PC-3 (cell line): ENCODE results near the gene LCNL1. TPM values are rescaled to one million over a fixed set of nuclear protein-coding genes. Genes with fewer than 3 reads are reported as not detected.

Experiments used
- ATAC-seq: fragments of 200-7000 bp; cut with Tn5 transposase; 2 replicates; pipeline ENCODE4 v1.9.1; 2020; ENCODE audit warnings: mild to moderate bottlenecking, moderate library complexity
- BruUV-seq: library from RNA; stranded (reverse); fragments of 400-500 nt; replicated peaks from 2 replicates; lab custom pipeline; 2021; lab: Mats Ljungman, UMichigan
- CTCF ChIA-PET: fragments of 300-600 bp; sonication (Branson Sonifier 250); formaldehyde crosslinking; loops from one replicate; lab custom pipeline; 2022; ENCODE audit warnings: antibody characterized with exemption; lab: Charles Lee
- POLR2A ChIA-PET: fragments of 300-600 bp; sonication (Branson Sonifier 250); formaldehyde crosslinking; loops from one replicate; lab custom pipeline; 2022; ENCODE audit warnings: antibody characterized with exemption; ENCODE audit not compliant: unreplicated experiment; lab: Charles Lee
- DNase-seq: peaks from one replicate; pipeline ENCODE4 v3.0.0-alpha.2; 2015
- H2AFZ ChIP-seq: fragments of 300-600 bp; sonication (generic); 2 replicates; pipeline ENCODE4 v1.6.0; 2016; ENCODE audit warnings: antibody characterized with exemption, low read length
- H3F3A ChIP-seq: fragments of 300-600 bp; sonication (generic); one replicate; pipeline ENCODE4 v1.6.0; 2017; ENCODE audit warnings: antibody characterized with exemption, low read length, control low read depth, mild to moderate bottlenecking; ENCODE audit not compliant: unreplicated experiment
- H3K27ac ChIP-seq: fragments of 300-600 bp; sonication (generic); 2 replicates; pipeline ENCODE4 v1.5.1; 2016; ENCODE audit warnings: mild to moderate bottlenecking, low read length
- H3K27me3 ChIP-seq: fragments of 300-600 bp; sonication (generic); 2 replicates; pipeline ENCODE4 v1.6.1; 2016; ENCODE audit warnings: low read length, mixed read lengths
- H3K36me3 ChIP-seq: fragments of 300-600 bp; sonication (generic); 2 replicates; pipeline ENCODE4 v1.6.1; 2016; ENCODE audit warnings: low read depth, mixed run types, low read length, mixed read lengths
- H3K4me1 ChIP-seq: fragments of 300-600 bp; sonication (generic); 2 replicates; pipeline ENCODE4 v1.5.1; 2016; ENCODE audit warnings: low read length; ENCODE audit not compliant: insufficient read depth
- H3K4me2 ChIP-seq: fragments of 300-600 bp; sonication (generic); 2 replicates; pipeline ENCODE4 v1.6.0; 2016; ENCODE audit warnings: low read length
- H3K4me3 ChIP-seq: fragments of 300-600 bp; sonication (generic); 2 replicates; pipeline ENCODE4 v1.5.1; 2016; ENCODE audit warnings: mild to moderate bottlenecking, low read length, mixed read lengths
- H3K79me2 ChIP-seq: fragments of 300-600 bp; sonication (generic); 2 replicates; pipeline ENCODE4 v1.6.1; 2017; ENCODE audit warnings: low read length, mixed read lengths
- H3K9ac ChIP-seq: fragments of 300-600 bp; sonication (generic); 2 replicates; pipeline ENCODE4 v1.6.0; 2016; ENCODE audit warnings: mild to moderate bottlenecking, low read length
- H3K9me2 ChIP-seq: fragments of 300-600 bp; sonication (generic); replicated peaks from 2 replicates; pipeline ENCODE4 v1.6.1; 2016; ENCODE audit warnings: mixed run types, low read length, mixed read lengths
- H3K9me3 ChIP-seq: fragments of 300-600 bp; sonication (generic); 2 replicates; pipeline ENCODE4 v1.6.1; 2016; ENCODE audit warnings: low read length, mixed read lengths
- H4K20me1 ChIP-seq: fragments of 300-600 bp; sonication (generic); 2 replicates; pipeline ENCODE4 v1.6.1; 2016; ENCODE audit warnings: low read length, mixed read lengths
- EZH2 ChIP-seq: fragments of 300-600 bp; sonication (generic); IDR thresholded peaks from one replicate; pipeline ENCODE4 v1.6.1; 2017; ENCODE audit warnings: antibody characterized with exemption, mild to moderate bottlenecking, low read length; ENCODE audit not compliant: unreplicated experiment
- EZH2phosphoT487 ChIP-seq: fragments of 300-600 bp; sonication (generic); IDR thresholded peaks from 2 replicates; pipeline ENCODE4 v1.6.1; 2018; ENCODE audit warnings: mild to moderate bottlenecking, antibody characterized with exemption, low read length, borderline replicate concordance
- intact Hi-C: fragments of 100-400 bp; cut with micrococcal nuclease; formaldehyde crosslinking; loops from 2 replicates; pipeline ENCODE4 v1.9.0; 2023
- total RNA-seq: library from RNA; depleted of rRNA; stranded (reverse); fragments of >200 nt; gene quantifications from 2 replicates; pipeline ENCODE4 v1.2.3, GENCODE V29; 2014
- TF ChIP-seq, protein P1 (sequence below): fragments of 300-600 bp; sonication (generic); conservative IDR thresholded peaks from 2 replicates; pipeline ENCODE4 v1.5.1; 2017; ENCODE audit warnings: antibody characterized with exemption, low read depth, mild to moderate bottlenecking, low read length

The LCNL1 gene
- total RNA-seq, 1 experiment from 2014 or later, result not detected

DNA sequence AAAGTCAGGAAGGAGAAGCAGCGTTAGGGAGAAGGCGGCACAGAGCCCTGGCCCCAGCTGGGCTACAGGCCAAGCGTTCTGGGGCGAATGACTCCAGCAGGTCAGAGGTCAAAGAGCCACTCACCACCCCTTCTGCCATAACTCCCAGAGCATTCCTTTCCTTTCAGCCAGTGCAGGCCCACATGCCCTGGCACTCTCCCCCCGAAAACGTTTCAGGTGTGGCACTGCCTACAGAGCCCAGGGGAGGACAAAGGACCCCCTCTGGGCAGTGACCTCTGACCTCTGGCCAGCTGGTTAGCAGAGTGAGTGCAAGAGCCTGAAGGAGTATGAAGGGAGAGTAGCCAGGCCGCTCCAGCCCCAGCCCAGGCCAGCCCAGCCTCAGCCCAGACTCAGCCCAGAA is 40.4 kb downstream of the LCNL1 start:
- H3K9ac ChIP-seq, result no peak overlapping the region

DNA sequence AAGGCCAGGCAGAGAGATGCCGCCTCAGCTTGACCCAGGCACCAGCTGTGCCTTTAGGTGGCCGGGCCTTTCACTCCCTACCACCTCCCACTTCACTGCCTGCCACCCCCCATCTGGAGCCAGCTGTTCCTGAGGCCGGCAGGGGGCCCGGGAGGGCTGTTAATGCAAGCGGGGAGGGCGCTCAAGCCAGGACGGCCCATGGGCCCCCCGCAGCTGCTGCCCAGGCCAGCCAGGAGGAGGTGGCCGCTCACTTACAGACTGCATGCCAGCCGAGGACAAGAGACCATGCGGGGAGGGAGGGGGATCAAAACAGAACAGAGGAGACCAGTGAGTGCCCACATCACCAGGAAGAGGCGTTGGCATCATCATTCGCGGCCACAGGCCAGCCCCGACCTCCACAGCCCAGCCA is 40.8 kb downstream of the LCNL1 start:
- Histone ChIP-seq H3K27ac (no peak overlapping the region), H3K4me3 (no peak overlapping the region), H3K27me3 (no peaks in the 10 kb centered on the region), H3K9me2 (no peaks in the 10 kb centered on the region), H3K4me2 (no peak overlapping the region), H3K79me2 (peaks cover 12% of the 10 kb centered on the region; the same call in 1 of the 2 replicates), H3F3A (no peaks in the 10 kb centered on the region), H3K9me3 (no peaks in the 10 kb centered on the region), H3K9ac (no peak overlapping the region), H4K20me1 (no peaks in the 10 kb centered on the region), H2AFZ (no peak overlapping the region), H3K4me1 (peaks cover 12% of the 10 kb centered on the region; the same call in 1 of the 2 replicates), H3K36me3 (no peaks in the 10 kb centered on the region)
- ChIA-PET POLR2A (no interaction called here), CTCF (no interaction called here)
- DNase-seq (no peak), ATAC-seq (no peak)
- no TSS peak for BruUV-seq
- no peak for TF ChIP-seq EZH2
- TF ChIP-seq, protein P1, sequence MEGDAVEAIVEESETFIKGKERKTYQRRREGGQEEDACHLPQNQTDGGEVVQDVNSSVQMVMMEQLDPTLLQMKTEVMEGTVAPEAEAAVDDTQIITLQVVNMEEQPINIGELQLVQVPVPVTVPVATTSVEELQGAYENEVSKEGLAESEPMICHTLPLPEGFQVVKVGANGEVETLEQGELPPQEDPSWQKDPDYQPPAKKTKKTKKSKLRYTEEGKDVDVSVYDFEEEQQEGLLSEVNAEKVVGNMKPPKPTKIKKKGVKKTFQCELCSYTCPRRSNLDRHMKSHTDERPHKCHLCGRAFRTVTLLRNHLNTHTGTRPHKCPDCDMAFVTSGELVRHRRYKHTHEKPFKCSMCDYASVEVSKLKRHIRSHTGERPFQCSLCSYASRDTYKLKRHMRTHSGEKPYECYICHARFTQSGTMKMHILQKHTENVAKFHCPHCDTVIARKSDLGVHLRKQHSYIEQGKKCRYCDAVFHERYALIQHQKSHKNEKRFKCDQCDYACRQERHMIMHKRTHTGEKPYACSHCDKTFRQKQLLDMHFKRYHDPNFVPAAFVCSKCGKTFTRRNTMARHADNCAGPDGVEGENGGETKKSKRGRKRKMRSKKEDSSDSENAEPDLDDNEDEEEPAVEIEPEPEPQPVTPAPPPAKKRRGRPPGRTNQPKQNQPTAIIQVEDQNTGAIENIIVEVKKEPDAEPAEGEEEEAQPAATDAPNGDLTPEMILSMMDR, result no peak
- no peak for TF ChIP-seq EZH2phosphoT487
- intact Hi-C loops, result no loop called here

More for the DNA sequence above, 40.4 kb downstream of the LCNL1 start:
- no peaks in the 10 kb centered on the region for H3K36me3 ChIP-seq
- no peaks in the 10 kb centered on the region for H3K9me2 ChIP-seq
- H4K20me1 ChIP-seq, result no peaks in the 10 kb centered on the region
- no peak for DNase-seq
- H3K4me1 ChIP-seq, result peaks cover 10% of the 10 kb centered on the region; the same call in 1 of the 2 replicates
- no peak for ATAC-seq
- no peaks in the 10 kb centered on the region for H3K27me3 ChIP-seq
- ChIA-PET POLR2A (no interaction called here), CTCF (no interaction called here)
- no peaks in the 10 kb centered on the region for H3F3A ChIP-seq
- peaks cover 12% of the 10 kb centered on the region; the same call in 1 of the 2 replicates for H3K79me2 ChIP-seq
- no TSS peak for BruUV-seq
- no peak overlapping the region for H3K27ac ChIP-seq
- H2AFZ ChIP-seq, result no peak overlapping the region
- no peak overlapping the region for H3K4me2 ChIP-seq
- no peaks in the 10 kb centered on the region for H3K9me3 ChIP-seq
- H3K4me3 ChIP-seq, result no peak overlapping the region
- intact Hi-C loops, result no loop called here
- TF ChIP-seq, protein P1, result no peak
- no peak for TF ChIP-seq EZH2
- no peak for TF ChIP-seq EZH2phosphoT487

DNA sequence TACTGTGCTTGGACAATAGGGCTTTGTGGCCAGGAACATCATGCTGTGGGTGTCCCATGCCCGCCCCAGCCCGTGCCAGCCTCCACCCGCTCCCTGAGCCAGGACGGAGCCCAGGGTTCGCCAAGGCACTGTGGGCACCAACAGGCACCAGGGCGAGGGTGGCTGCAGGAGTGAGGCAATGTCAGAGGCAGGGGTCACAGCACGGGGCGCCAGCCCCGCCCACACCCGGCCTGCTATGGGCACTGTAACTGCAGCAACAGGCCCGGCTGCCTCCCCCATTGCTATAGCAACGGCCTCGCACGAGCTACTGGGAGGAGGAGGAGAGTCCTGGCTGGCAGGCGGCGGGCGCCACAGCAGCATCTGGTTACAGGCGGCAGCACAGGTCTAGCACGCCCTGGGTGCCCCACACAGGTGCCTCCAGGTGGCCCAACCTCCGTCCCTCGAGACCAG is 42.7 kb downstream of the LCNL1 start:
- DNase-seq, result no peak
- CTCF ChIA-PET, result interaction anchor here (0.6 kb wide), 1 partner anchor 102 kb away, joined by 5 read pairs; no protein-coding TSS in a partner anchor
- Histone ChIP-seq H3K79me2 (peaks cover 12% of the 10 kb centered on the region; the same call in 1 of the 2 replicates), H3K4me3 (no peak overlapping the region), H2AFZ (no peak overlapping the region), H4K20me1 (no peaks in the 10 kb centered on the region), H3K9me3 (no peaks in the 10 kb centered on the region), H3K36me3 (no peaks in the 10 kb centered on the region), H3K27ac (no peak overlapping the region), H3K27me3 (no peaks in the 10 kb centered on the region), H3K9ac (no peak overlapping the region), H3F3A (no peaks in the 10 kb centered on the region), H3K4me2 (no peak overlapping the region), H3K9me2 (no peaks in the 10 kb centered on the region), H3K4me1 (peaks cover 17% of the 10 kb centered on the region; the same call in 1 of the 2 replicates)
- no peak for ATAC-seq
- BruUV-seq, result no TSS peak
- POLR2A ChIA-PET, result no interaction called here
- intact Hi-C loops, result loop anchor here (5.0 kb wide), 1 partner anchor 123 kb away; no protein-coding TSS in a partner anchor
- TF ChIP-seq, protein P1, result no peak
- TF ChIP-seq EZH2 (no peak), EZH2phosphoT487 (no peak)
